ENCODE results near the gene CGA.

- TF ChIP-seq CTCF (IDR thresholded peaks at IDR 0.05) (no peak), ZFX (IDR thresholded peaks at IDR 0.05; ENCODE audit: borderline replicate concordance) (no peak)
Observed at GRCh38 chr6:87093651-87094050, 1.3 kb downstream of the CGA start.

Data from 22Rv1 (cell line).